Pancreas (tissue), 10 donors: ENCODE measurements around the gene PSMB2. TPM values are rescaled to one million over a fixed set of nuclear protein-coding genes. Genes with fewer than 3 reads are reported as not detected.
A peak's percentile ranks its signal among the peaks of the same experiment; 100 is the strongest.

Experiments used
- ATAC-seq, 4 donors: fragments of 200-7000 bp; cut with Tn5 transposase; one replicate each; pipeline versions ENCODE4 v1.8.0 to v1.9.1; 2020; ENCODE audit warnings: mild to moderate bottlenecking in 4 of 4, moderate library complexity in 4 of 4
- DNase-seq, 6 donors: peaks; one replicate each; pipeline ENCODE4 v3.0.0-alpha.2; 2020
- FAIRE-seq: peaks from 2 replicates; lab custom pipeline; 2012; peaks lifted over from hg19 to GRCh38; lab: Jason Lieb, UNC
- H3K27ac ChIP-seq, 4 donors: fragments of 200-600 bp; sonication (generic); 1 replicate in 3 of 4; 2 replicates in 1 of 4; pipeline versions ENCODE4 v1.5.0 to v1.8.0; 2020
- H3K27me3 ChIP-seq, 4 donors: fragments of 200-600 bp; one replicate each; pipeline ENCODE4 v1.8.0; 2021
- H3K36me3 ChIP-seq, 3 donors: fragments of 200-600 bp; sonication (generic) in 1 of 3; one replicate each; pipeline versions ENCODE4 v1.5.0 to v1.8.0; 2020 to 2021
- H3K4me1 ChIP-seq, 3 donors: fragments of 200-600 bp; one replicate each; pipeline ENCODE4 v1.8.0; 2021
- H3K4me3 ChIP-seq, 4 donors: fragments of 200-600 bp; sonication (generic) in 2 of 4; one replicate each; pipeline versions ENCODE4 v1.5.0 to v1.8.0; 2020 to 2021
- H3K9me3 ChIP-seq, 4 donors: fragments of 200-600 bp; one replicate each; pipeline ENCODE4 v1.8.0; 2021
- whole genome bisulfite sequencing, 2 donors: extraction: QIAGEN DNeasy Blood & Tissue Kit; methylation state at CpG; one replicate each; pipeline ENCODE4 v1.1.7; 2013; 5-methylcytosine and 5-hydroxymethylcytosine counted together
- intact Hi-C, 3 donors: fragments of 100-400 bp; cut with DNase I; formaldehyde crosslinking; loops; one replicate each; pipeline versions ENCODE4 v1.11.1 to v1.14.2; 2022
- polyA plus RNA-seq, 2 donors: library from polyadenylated mRNA; stranded (reverse); fragments of 200-250 nt; gene quantifications; one replicate each; pipeline ENCODE4 v1.2.3, GENCODE V29; 2013
- total RNA-seq, 6 donors: library from RNA; stranded (reverse); fragmentation: NEBNext Ultra II Directional in 4 of 6; extraction: Animal tissue kit (Norgen Biotek cat#: 25700) in 4 of 6; gene quantifications; one replicate each; pipeline versions ENCODE4 v1.2.1 to v1.2.4, GENCODE V29; 2021 to 2023
- TF ChIP-seq, protein P1 (sequence below), 4 donors: fragments of 200-600 bp; sonication (generic) in 3 of 4; IDR thresholded peaks; one replicate each; pipeline versions ENCODE4 v1.5.0 to v1.8.0; 2021; ENCODE audit warnings: antibody characterized with exemption in 4 of 4
- donor health status: healthy with polysubstance abuse.
- donor health status: DM: no; HTN: no; CAD: no; lungs with moderate emphysema.
- donor health status: DM: no; HTN: no; CAD: no.
- donor health status: control.
- donor health status: control.
- donor health status: Bipolar disorder and iron deficiency.
- donor health status: DM: yes; HTN: yes; CAD: no.
- donor health status: DM: no; HTN: no; CAD: no.
- donor health status: DM: no; HTN: no; CAD: no.
- donor health status: DM: yes; HTN: yes; CAD: no.

Gene PSMB2
- total and polyA plus RNA-seq, 8 donors: 13.2 to 24.2 (median 21.0) TPM

DNA sequence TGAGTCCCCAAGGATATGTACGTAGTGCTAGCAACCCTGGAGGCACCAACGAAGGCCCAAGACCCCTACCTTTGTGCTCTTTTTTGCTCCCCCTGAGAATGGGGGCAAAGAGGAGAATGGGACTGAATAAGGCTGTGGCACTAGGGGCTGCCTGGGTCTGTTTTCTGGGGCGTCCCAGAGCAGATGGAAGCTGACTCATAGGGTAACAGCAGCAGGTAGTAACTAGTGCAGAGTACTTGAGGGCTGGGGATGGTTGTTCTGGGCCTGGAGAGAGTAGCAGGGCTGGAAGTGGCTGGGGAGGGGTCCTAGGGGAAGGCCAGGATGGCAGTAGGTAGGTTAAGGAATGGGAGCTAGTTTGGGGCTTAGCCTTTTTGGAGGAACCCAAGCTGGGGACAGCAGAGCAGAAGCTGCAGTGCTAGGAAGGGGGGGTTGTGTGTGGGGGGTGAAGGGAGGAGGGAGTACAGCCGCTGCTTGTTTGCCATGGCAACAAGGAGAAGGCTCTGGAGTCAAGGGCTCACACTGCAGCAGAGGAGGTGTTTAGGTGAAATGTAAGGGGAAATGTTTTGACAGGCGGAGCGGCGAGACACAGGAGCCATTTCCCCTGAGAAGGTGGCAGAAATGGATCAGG lies 81.9 kb downstream of the PSMB2 start:
- FAIRE-seq (no peak), ATAC-seq (no peak), DNase-seq (no peak)
- Histone ChIP-seq H3K27ac (no peak overlapping the region), H3K4me3 (no peak overlapping the region), H3K4me1 (peaks cover 12 to 23% (median 19%) of the 10 kb centered on the region in 3 donors), H3K9me3 (no peaks in the 10 kb centered on the region), H3K36me3 (no peaks in the 10 kb centered on the region), H3K27me3 (no peaks in the 10 kb centered on the region)
- WGBS, 2 donors: 81 to 84% methylated on average over 7 of the region's 7 CpGs
- TF ChIP-seq, protein P1, sequence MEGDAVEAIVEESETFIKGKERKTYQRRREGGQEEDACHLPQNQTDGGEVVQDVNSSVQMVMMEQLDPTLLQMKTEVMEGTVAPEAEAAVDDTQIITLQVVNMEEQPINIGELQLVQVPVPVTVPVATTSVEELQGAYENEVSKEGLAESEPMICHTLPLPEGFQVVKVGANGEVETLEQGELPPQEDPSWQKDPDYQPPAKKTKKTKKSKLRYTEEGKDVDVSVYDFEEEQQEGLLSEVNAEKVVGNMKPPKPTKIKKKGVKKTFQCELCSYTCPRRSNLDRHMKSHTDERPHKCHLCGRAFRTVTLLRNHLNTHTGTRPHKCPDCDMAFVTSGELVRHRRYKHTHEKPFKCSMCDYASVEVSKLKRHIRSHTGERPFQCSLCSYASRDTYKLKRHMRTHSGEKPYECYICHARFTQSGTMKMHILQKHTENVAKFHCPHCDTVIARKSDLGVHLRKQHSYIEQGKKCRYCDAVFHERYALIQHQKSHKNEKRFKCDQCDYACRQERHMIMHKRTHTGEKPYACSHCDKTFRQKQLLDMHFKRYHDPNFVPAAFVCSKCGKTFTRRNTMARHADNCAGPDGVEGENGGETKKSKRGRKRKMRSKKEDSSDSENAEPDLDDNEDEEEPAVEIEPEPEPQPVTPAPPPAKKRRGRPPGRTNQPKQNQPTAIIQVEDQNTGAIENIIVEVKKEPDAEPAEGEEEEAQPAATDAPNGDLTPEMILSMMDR (IDR thresholded peaks at IDR 0.05): no peak
- intact Hi-C loops: no loop called here

DNA sequence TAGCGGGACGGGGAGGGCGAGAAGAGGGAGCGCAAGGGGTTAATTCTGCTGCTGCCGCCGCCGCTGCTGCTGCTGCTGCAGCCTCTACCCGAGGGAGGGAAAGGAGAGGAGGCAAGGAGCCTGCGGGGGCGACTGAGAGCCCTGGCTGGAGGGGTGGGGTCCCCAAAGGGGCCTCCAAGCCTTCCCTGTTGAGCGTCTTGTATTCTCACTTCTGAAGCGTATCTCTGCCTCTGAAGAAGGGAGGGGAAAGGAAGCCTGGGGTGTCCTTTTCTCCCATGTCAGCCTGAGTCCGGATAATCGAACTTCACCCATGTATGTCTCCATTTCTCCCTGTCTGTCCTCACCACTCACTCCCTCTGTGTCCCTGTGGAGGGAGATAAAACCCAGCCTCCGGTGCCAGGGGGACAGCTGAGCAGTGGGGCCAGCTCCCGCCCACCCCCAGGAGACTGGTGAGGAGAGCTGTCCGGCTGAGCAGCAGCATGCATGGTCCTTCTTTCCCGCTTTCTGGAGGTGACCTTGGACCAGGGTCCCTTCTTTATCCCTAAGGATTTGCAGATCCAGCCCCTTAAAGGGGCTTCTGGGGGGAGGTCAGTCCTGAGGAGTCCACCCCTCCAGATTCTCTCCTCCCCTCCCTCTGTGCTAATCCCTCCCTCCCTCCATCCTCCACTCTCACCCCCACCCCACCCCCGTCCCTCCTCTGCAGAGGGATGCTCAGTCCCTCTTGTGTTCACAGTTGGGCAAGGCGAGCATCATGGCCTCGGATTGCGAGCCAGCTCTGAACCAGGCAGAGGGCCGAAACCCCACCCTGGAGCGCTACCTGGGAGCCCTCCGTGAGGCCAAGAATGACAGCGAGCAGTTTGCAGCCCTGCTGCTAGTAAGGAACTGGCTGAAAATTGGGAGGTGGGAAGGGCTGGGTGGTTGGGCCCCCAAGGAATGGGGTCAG lies 82.7 kb downstream of the PSMB2 start:
- peaks cover 17 to 31% (median 26%) of the 10 kb centered on the region in 3 donors for H3K4me1 ChIP-seq
- ATAC-seq (no peak), FAIRE-seq (no peak), DNase-seq (peak in 1 of 6 donors; percentile 72)
- H3K36me3 ChIP-seq: no peaks in the 10 kb centered on the region
- H3K27me3 ChIP-seq: no peaks in the 10 kb centered on the region
- TF ChIP-seq, protein P1 (IDR thresholded peaks at IDR 0.05): no peak
- WGBS, 2 donors: 36% methylated on average over 26 of the region's 26 CpGs
- H3K9me3 ChIP-seq: no peaks in the 10 kb centered on the region
- intact Hi-C loops: no loop called here
- H3K27ac ChIP-seq: no peak overlapping the region
- H3K4me3 ChIP-seq: peak overlapping the region; percentile 75 to 95 (median 86)

DNA sequence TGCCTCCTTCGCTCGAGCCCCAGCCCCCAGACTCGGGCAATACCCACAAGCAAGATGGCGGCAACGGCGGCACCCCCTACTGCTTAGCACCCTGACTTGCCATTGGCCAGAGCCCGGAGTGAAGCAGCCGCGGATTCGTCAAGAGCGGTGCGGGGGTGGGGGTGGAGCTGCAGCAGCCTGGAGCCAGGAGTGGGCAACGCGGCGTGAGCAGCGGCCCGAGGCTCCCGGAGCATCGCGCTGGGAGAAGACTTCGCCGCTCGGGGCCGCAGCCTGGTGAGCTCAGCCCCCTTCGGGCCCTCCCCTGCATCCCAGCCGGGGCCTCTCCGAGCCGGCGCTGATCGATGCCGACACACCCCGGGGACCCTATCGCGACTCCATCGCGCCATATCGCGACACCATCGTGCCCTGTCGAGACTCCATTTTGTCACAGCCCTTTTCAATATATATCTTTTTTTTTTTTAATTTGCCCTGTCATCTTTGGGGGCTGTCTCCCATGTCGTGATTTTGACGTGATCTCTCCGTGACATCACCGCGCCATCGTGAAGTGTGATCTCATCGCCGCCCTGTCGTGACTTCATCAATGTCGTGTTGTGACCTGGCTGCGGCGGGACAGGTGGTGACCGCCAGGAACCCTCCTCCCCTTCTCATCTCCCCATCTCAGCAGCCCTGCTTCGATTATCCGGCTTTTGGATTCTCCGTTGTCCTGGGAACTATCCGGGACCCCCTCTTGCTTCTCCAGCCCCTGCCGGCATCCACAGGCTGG lies 83.5 kb downstream of the PSMB2 start, which contains the start of gene NCDN:
NCDN (plus strand) TSS at position 189 of the 763 bp plus-strand sequence; CDS start at position 581, 392 bp downstream.
- WGBS, 2 donors: 0% methylated on average over 55 to 58 of the region's 58 CpGs
- H3K36me3 ChIP-seq: peaks cover 0 to under 1% (median 0%) of the 10 kb centered on the region in 3 donors
- peak within 1 kb of the TSS; percentile 90 to 99 (median 94) for H3K27ac ChIP-seq
- peak; percentile 85 to 94 (median 86) for ATAC-seq
- FAIRE-seq: no peak
- no peaks in the 10 kb centered on the region for H3K9me3 ChIP-seq
- H3K4me3 ChIP-seq: peak within 1 kb of the TSS; percentile 75 to 95 (median 86)
- peak; percentile 93 to 99 (median 96) for DNase-seq
- intact Hi-C loops: no loop called here
- peaks cover 25 to 39% (median 34%) of the 10 kb centered on the region in 3 donors for H3K4me1 ChIP-seq
- TF ChIP-seq, protein P1 (IDR thresholded peaks at IDR 0.05): no peak
- H3K27me3 ChIP-seq: no peaks in the 10 kb centered on the region

DNA sequence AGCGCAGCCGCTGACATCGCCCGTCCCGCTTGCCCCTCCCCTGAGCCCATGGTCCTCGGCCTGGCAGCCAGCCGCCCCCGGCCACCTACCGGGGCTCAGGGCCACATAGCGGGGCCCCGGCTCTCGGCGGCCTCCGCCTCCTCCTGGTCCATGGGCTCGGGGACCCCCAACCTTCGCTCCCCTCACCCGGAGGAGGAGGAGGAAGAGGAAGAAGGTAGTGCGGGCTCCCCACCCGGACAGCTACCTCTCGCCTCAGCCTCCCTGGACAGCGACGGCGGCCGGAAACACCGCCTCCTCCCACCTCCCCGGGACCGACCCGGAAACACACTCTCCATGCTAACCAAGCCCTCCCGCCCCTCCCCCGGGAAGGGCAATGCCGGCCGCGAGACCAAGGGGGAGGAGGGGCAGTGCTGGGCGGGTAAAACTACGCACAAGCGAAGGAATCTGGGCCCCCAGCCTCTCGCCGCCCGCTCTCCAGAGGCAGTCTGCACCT lies 84.2 kb downstream of the PSMB2 start, which contains the start of gene KIAA0319L:
KIAA0319L (minus strand) TSS at position 286 of the 493 bp plus-strand sequence. CDS start 2,912 bp downstream, outside the sequence.
- Histone ChIP-seq H3K4me1 (peaks cover 25 to 39% (median 35%) of the 10 kb centered on the region in 3 donors), H3K27ac (peak within 1 kb of the TSS; percentile 90 to 99 (median 94)), H3K9me3 (no peaks in the 10 kb centered on the region), H3K27me3 (no peaks in the 10 kb centered on the region), H3K4me3 (peak within 1 kb of the TSS; percentile 75 to 95 (median 86)), H3K36me3 (peaks cover 0 to 7% (median 0%) of the 10 kb centered on the region in 3 donors)
- ATAC-seq (peak; percentile 81 to 90 (median 84)), FAIRE-seq (no peak), DNase-seq (peak in 5 of 6 donors; percentile 87 to 93 (median 89))
- TF ChIP-seq, protein P1 (IDR thresholded peaks at IDR 0.05): no peak
- intact Hi-C loops: no loop called here
- whole genome bisulfite sequencing, 2 donors: 1% methylated on average over 20 to 39 of the region's 39 CpGs
